Amygdala (tissue), 56 donors: ENCODE measurements around the gene TLR9.

ENCODE experiments used
- DNase-seq, 56 donors: peaks; one replicate each; lab custom pipeline; 2025; lab: John Stamatoyannopoulos, UW

TLR9 gene

GRCh38 chr3:52200981-52201679 lies 24.3 kb downstream of the TLR9 start:
- DNase-seq: no peak

GRCh38 chr3:52198643-52199608 lies 26.5 kb downstream of the TLR9 start:
- DNase-seq: no peak

GRCh38 chr3:52197842-52198625 lies 27.4 kb downstream of the TLR9 start, which contains the start of gene ALAS1:
Gene ALAS1, plus strand, starts transcription at chr3:52198160. Its CDS starts 1,082 bp downstream, at chr3:52199242.
- DNase-seq: peak in 55 of 56 donors; percentile 29 to 93 (median 79)

GRCh38 chr3:52197499-52197841 lies 28.0 kb downstream of the TLR9 start:
- no peak for DNase-seq

GRCh38 chr3:52196977-52197376 lies 28.5 kb downstream of the TLR9 start:
- DNase-seq: no peak

- DNase-seq: no peak
Observed at GRCh38 chr3:52195823-52196331, 29.6 kb downstream of the TLR9 start.

GRCh38 chr3:52195291-52195597 lies 30.2 kb downstream of the TLR9 start:
- DNase-seq: no peak

GRCh38 chr3:52194485-52195290 lies 30.8 kb downstream of the TLR9 start:
- DNase-seq: no peak

GRCh38 chr3:52193065-52193464 lies 32.4 kb downstream of the TLR9 start:
- DNase-seq: peak in 41 of 56 donors; percentile 10 to 89 (median 59)

- no peak for DNase-seq
Observed at GRCh38 chr3:52191663-52192062, 33.8 kb downstream of the TLR9 start.

- peak in 45 of 56 donors; percentile 2 to 79 (median 46) for DNase-seq
Observed at GRCh38 chr3:52190294-52191074, 35.0 kb downstream of the TLR9 start.

GRCh38 chr3:52188556-52188955 lies 36.9 kb downstream of the TLR9 start:
- no peak for DNase-seq

GRCh38 chr3:52186729-52187128 lies 38.7 kb downstream of the TLR9 start:
- no peak for DNase-seq

- no peak for DNase-seq
Observed at GRCh38 chr3:52185837-52186236, 39.6 kb downstream of the TLR9 start.

- no peak for DNase-seq
Observed at GRCh38 chr3:52185311-52185710, 40.1 kb downstream of the TLR9 start.

- DNase-seq: no peak
Observed at GRCh38 chr3:52184690-52185089, 40.8 kb downstream of the TLR9 start.

GRCh38 chr3:52183786-52184445 lies 41.5 kb downstream of the TLR9 start:
- DNase-seq: no peak

- no peak for DNase-seq
Observed at GRCh38 chr3:52182691-52183090, 42.8 kb downstream of the TLR9 start.

- DNase-seq: no peak
Observed at GRCh38 chr3:52182196-52182595, 43.2 kb downstream of the TLR9 start.
